ENCODE results near the gene TTC8. TPM values are rescaled to one million over a fixed set of nuclear protein-coding genes. Genes with fewer than 3 reads are reported as not detected.

Gene TTC8
- polyA plus RNA-seq, 3 donors: 2.3 to 3.7 (median 2.7) TPM

GRCh38 chr14:88864198-88864597 lies 39.7 kb downstream of the TTC8 start:
- no peaks in the 10 kb centered on the region for H3K27me3 ChIP-seq (ENCODE audit: control insufficient read depth in 2 of 2, insufficient read depth in 2 of 2, low read length in 2 of 2)
- no peak for DNase-seq
- H3K4me3 ChIP-seq (replicated peaks in 1 of 3; ENCODE audit: low read depth in 2 of 3, low read length in 3 of 3): no peak overlapping the region
- Mint-ChIP-seq H3K4me3 (no peak overlapping the region), H3K27ac (no peak overlapping the region), H3K4me1 (no peaks in the 10 kb centered on the region), H3K27me3 (ENCODE audit: low read depth in 3 of 3) (no peaks in the 10 kb centered on the region), H3K9me3 (peaks cover 0 to 1% (median 0%) of the 10 kb centered on the region in 7 donors), H3K36me3 (peaks cover 0 to 11% of the 10 kb centered on the region in 2 donors)
- no peak for TF ChIP-seq CTCF (IDR thresholded peaks at IDR 0.05)
- H3K79me2 ChIP-seq (ENCODE audit: insufficient read depth, low read length): no peaks in the 10 kb centered on the region
- H2AFZ ChIP-seq (ENCODE audit: insufficient read depth, low read depth, low read length, poor library complexity, severe bottlenecking): no peak overlapping the region
- H3K36me3 ChIP-seq (replicated peaks in 1 of 2; ENCODE audit: control insufficient read depth in 1 of 2, insufficient read depth in 2 of 2, low read length in 2 of 2): no peaks in the 10 kb centered on the region
- no peaks in the 10 kb centered on the region for H4K20me1 ChIP-seq (ENCODE audit: insufficient read depth, low read length)
- intact Hi-C loops (cut with micrococcal nuclease): no loop called here
- no peak overlapping the region for H3K9ac ChIP-seq (ENCODE audit: insufficient read depth, low read length, poor library complexity, severe bottlenecking)
- WGBS (ENCODE audit: insufficient coverage): no CpG with 5 or more reads among the region's 1 CpG
- no peaks in the 10 kb centered on the region for H3K4me1 ChIP-seq (ENCODE audit: control insufficient read depth in 1 of 2, insufficient read depth in 2 of 2, low read length in 2 of 2)
- H3K4me2 ChIP-seq (replicated peaks; ENCODE audit: extremely low read depth, low read length, poor library complexity, severe bottlenecking): no peak overlapping the region
- H3K27ac ChIP-seq (ENCODE audit: low read depth in 1 of 2, low read length in 2 of 2): no peak overlapping the region
- H3K9me3 ChIP-seq (replicated peaks in 1 of 2; ENCODE audit: control insufficient read depth in 1 of 2, insufficient read depth in 1 of 2, low read length in 2 of 2): no peaks in the 10 kb centered on the region

GRCh38 chr14:88866305-88866704 lies 41.9 kb downstream of the TTC8 start:
- Mint-ChIP-seq H3K27me3 (ENCODE audit: low read depth in 3 of 3) (no peaks in the 10 kb centered on the region), H3K36me3 (peaks cover 0 to 10% of the 10 kb centered on the region in 2 donors), H3K27ac (no peak overlapping the region), H3K4me1 (no peaks in the 10 kb centered on the region), H3K9me3 (no peaks in the 10 kb centered on the region), H3K4me3 (no peak overlapping the region)
- no peaks in the 10 kb centered on the region for H4K20me1 ChIP-seq (ENCODE audit: insufficient read depth, low read length)
- intact Hi-C loops (cut with micrococcal nuclease): no loop called here
- no peaks in the 10 kb centered on the region for H3K79me2 ChIP-seq (ENCODE audit: insufficient read depth, low read length)
- no peaks in the 10 kb centered on the region for H3K4me1 ChIP-seq (ENCODE audit: control insufficient read depth in 1 of 2, insufficient read depth in 2 of 2, low read length in 2 of 2)
- no peaks in the 10 kb centered on the region for H3K36me3 ChIP-seq (replicated peaks in 1 of 2; ENCODE audit: control insufficient read depth in 1 of 2, insufficient read depth in 2 of 2, low read length in 2 of 2)
- H3K4me2 ChIP-seq (replicated peaks; ENCODE audit: extremely low read depth, low read length, poor library complexity, severe bottlenecking): no peak overlapping the region
- H2AFZ ChIP-seq (ENCODE audit: insufficient read depth, low read depth, low read length, poor library complexity, severe bottlenecking): no peak overlapping the region
- no peak overlapping the region for H3K27ac ChIP-seq (ENCODE audit: low read depth in 1 of 2, low read length in 2 of 2)
- H3K9ac ChIP-seq (ENCODE audit: insufficient read depth, low read length, poor library complexity, severe bottlenecking): no peak overlapping the region
- DNase-seq: no peak
- TF ChIP-seq CTCF (IDR thresholded peaks at IDR 0.05): no peak
- no peaks in the 10 kb centered on the region for H3K27me3 ChIP-seq (ENCODE audit: control insufficient read depth in 2 of 2, insufficient read depth in 2 of 2, low read length in 2 of 2)
- 86% methylated on average over 1 of the region's 3 CpGs for WGBS (ENCODE audit: insufficient coverage)
- no peaks in the 10 kb centered on the region for H3K9me3 ChIP-seq (replicated peaks in 1 of 2; ENCODE audit: control insufficient read depth in 1 of 2, insufficient read depth in 1 of 2, low read length in 2 of 2)
- no peak overlapping the region for H3K4me3 ChIP-seq (replicated peaks in 1 of 3; ENCODE audit: low read depth in 2 of 3, low read length in 3 of 3)

Data from CD14-positive monocyte (primary cell).